Measurements from ENCODE around the gene PRKCH. TPM values are rescaled to one million over a fixed set of nuclear protein-coding genes. Genes with fewer than 3 reads are reported as not detected.

The PRKCH gene
- total RNA-seq, 2 experiments from 2014 or later: 244 to 293 TPM

DNA sequence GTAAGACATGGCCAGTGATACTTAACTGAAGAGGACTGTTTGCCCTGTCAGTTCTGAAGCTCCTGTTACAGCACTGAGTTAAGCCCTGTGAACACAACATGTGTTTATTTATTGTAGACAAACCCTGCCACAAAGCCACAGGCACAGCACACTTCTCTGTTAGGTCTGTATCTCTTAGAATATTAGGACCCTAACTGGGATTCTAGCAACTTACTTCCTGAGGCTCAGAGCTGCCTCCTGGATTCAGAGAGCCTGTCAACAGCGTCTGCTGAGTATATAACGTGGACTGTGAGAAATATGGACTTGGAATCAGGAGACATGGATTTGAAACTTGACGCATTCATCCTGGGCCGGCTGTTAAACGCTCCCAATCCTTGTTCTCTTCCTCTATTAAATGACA, 238.9 kb downstream of the PRKCH start:
- H3K9me3 Mint-ChIP-seq: peaks cover 3% of the 10 kb centered on the region
- POLR2A ChIA-PET: no interaction called here
- no peak overlapping the region for H3K4me3 Mint-ChIP-seq
- H3K36me3 Mint-ChIP-seq (ENCODE audit: low read depth): peaks cover 18% of the 10 kb centered on the region
- no peak overlapping the region for H3K27ac Mint-ChIP-seq
- no peaks in the 10 kb centered on the region for H3K27me3 Mint-ChIP-seq
- DNase-seq: no peak
- CTCF ChIA-PET: interaction anchor here (1.1 to 2.1 kb wide), 4 partner anchors 9 to 15 kb away, joined by 4 to 7 read pairs (median 6); no protein-coding TSS in a partner anchor
- peaks cover 49% of the 10 kb centered on the region for H3K4me1 Mint-ChIP-seq

- Mint-ChIP-seq H3K4me3 (no peak overlapping the region), H3K4me1 (peaks cover 47% of the 10 kb centered on the region), H3K27me3 (no peaks in the 10 kb centered on the region), H3K27ac (no peak overlapping the region), H3K36me3 (ENCODE audit: low read depth) (peaks cover 18% of the 10 kb centered on the region), H3K9me3 (peaks cover 7% of the 10 kb centered on the region)
- ChIA-PET CTCF (interaction anchor here (0.6 to 2.9 kb wide), 6 partner anchors 8 to 85 kb away, joined by 3 to 26 read pairs (median 4); no protein-coding TSS in a partner anchor), POLR2A (no interaction called here)
- DNase-seq: no peak
Measured at GRCh38 chr14:61561104-61561503, 239.7 kb downstream of the PRKCH start.

DNA sequence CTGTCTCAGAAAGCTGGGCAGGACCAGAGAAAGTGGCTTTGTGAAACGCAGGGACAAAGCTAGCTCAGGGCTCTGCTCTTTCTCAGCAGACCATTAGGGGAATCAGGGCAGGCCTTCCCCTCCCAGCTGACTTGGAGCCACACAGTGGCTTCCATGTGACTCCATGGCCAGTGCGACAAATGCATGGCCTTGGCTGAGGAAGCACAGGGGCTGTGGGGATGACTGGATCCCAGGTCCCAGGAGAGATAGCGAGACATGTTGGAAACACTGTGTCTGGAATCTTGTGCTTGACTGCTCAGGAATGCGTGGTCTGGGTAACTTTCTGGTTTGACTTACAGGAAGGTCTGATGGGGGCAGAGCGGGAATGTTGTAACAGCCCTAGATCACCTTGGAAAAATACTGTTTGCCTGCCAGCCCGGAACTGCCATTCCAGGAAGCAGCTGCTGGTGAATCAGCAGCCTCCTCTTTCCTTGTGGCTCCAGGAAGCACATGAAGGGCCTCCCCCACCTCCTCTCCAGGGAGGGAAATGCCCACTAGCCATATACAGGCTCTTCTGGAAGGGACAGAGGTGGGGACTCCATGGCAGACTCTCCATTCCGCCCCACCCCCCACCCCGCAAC, 240.4 kb downstream of the PRKCH start:
- Mint-ChIP-seq H3K4me1 (peaks cover 48% of the 10 kb centered on the region), H3K4me3 (no peak overlapping the region), H3K9me3 (peaks cover 8% of the 10 kb centered on the region), H3K27ac (no peak overlapping the region), H3K27me3 (no peaks in the 10 kb centered on the region), H3K36me3 (ENCODE audit: low read depth) (peaks cover 17% of the 10 kb centered on the region)
- POLR2A ChIA-PET: no interaction called here
- CTCF ChIA-PET: interaction anchor here (0.6 to 2.9 kb wide), 10 partner anchors 9 to 565 kb away, joined by 3 to 26 read pairs (median 4); no protein-coding TSS in a partner anchor
- no peak for DNase-seq

- POLR2A ChIA-PET: interaction anchor here (0.6 kb wide), 1 partner anchor 10 kb away, joined by 3 read pairs; no protein-coding TSS in a partner anchor
- no peak overlapping the region for H3K4me3 Mint-ChIP-seq
Measured at GRCh38 chr14:61562321-61563161, 241.2 kb downstream of the PRKCH start.

DNA sequence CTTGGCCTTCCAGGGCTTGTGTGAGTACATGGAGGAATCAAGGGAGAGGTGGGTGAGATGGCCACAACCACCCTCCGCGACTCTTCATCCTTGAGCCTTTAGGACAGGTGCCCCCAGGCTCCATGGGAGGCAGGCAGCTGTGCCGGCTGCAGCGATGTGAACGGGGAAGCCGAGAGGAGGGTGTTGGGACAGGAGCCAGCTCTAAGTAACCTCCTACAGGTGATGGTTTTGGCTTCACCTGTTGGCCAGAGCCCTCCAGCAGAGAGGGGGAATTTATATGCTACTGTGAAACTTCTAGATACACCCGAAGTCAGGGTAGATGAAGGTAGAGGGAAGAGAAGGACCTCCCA, 241.8 kb downstream of the PRKCH start:
- peak overlapping the region; percentile 20 for H3K27ac Mint-ChIP-seq
- peaks cover 12% of the 10 kb centered on the region for H3K36me3 Mint-ChIP-seq (ENCODE audit: low read depth)
- CTCF ChIA-PET: interaction anchor here (0.5 to 2.9 kb wide), 5 partner anchors 10 to 97 kb away, joined by 3 to 26 read pairs (median 4); no protein-coding TSS in a partner anchor
- no peak overlapping the region for H3K4me3 Mint-ChIP-seq
- peaks cover 8% of the 10 kb centered on the region for H3K9me3 Mint-ChIP-seq
- no peak for DNase-seq
- H3K27me3 Mint-ChIP-seq: no peaks in the 10 kb centered on the region
- POLR2A ChIA-PET: interaction anchor here (0.6 kb wide), 1 partner anchor 10 kb away, joined by 3 read pairs; no protein-coding TSS in a partner anchor
- H3K4me1 Mint-ChIP-seq: peaks cover 48% of the 10 kb centered on the region

More at GRCh38 chr14:61562321-61563161, 241.2 kb downstream of the PRKCH start:
- CTCF ChIA-PET: interaction anchor here (0.5 to 2.9 kb wide), 8 partner anchors 10 to 98 kb away, joined by 3 to 26 read pairs (median 4); no protein-coding TSS in a partner anchor
- Mint-ChIP-seq H3K36me3 (ENCODE audit: low read depth) (peaks cover 12% of the 10 kb centered on the region), H3K27ac (peak overlapping the region; percentile 51), H3K9me3 (peaks cover 8% of the 10 kb centered on the region), H3K4me1 (peaks cover 44% of the 10 kb centered on the region), H3K27me3 (no peaks in the 10 kb centered on the region)
- peak; percentile 34 for DNase-seq

- Mint-ChIP-seq H3K36me3 (ENCODE audit: low read depth) (peaks cover 12% of the 10 kb centered on the region), H3K27ac (peak overlapping the region; percentile 71), H3K4me1 (peaks cover 56% of the 10 kb centered on the region), H3K4me3 (no peak overlapping the region), H3K9me3 (peaks cover 8% of the 10 kb centered on the region), H3K27me3 (no peaks in the 10 kb centered on the region)
- ChIA-PET CTCF (interaction anchor here (0.8 to 2.9 kb wide), 3 partner anchors 11 to 18 kb away, joined by 3 to 26 read pairs (median 4); no protein-coding TSS in a partner anchor), POLR2A (no interaction called here)
- DNase-seq: no peak
Measured at GRCh38 chr14:61563880-61564617, 242.7 kb downstream of the PRKCH start.

GRCh38 chr14:61564618-61565091, 243.3 kb downstream of the PRKCH start:
- H3K36me3 Mint-ChIP-seq (ENCODE audit: low read depth): peaks cover 12% of the 10 kb centered on the region
- CTCF ChIA-PET: interaction anchor here (0.6 to 0.8 kb wide), 2 partner anchors 12 to 346 kb away, joined by 3 read pairs; no protein-coding TSS in a partner anchor
- H3K27ac Mint-ChIP-seq: no peak overlapping the region
- H3K27me3 Mint-ChIP-seq: no peaks in the 10 kb centered on the region
- POLR2A ChIA-PET: no interaction called here
- no peak overlapping the region for H3K4me3 Mint-ChIP-seq
- H3K9me3 Mint-ChIP-seq: peaks cover 8% of the 10 kb centered on the region
- no peak for DNase-seq
- H3K4me1 Mint-ChIP-seq: peaks cover 62% of the 10 kb centered on the region

DNA sequence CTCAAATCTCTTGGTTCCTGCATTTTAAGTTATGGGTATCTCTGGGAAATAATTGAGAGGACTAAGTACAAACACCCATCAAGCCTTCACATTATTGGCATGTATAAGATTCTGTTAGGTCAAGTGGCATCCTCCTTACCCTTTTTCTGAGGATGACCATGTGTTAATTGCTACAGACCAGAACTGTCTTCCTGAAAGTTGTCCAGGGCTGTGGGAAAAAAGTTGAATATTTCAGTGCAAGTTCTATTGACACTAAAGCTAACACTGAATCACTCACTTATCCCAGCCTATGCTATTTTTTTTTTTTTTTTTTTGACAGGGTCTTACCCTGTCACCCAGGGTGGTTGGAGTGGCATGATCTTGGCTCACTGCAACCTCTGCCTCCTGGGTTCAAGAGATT, 243.8 kb downstream of the PRKCH start:
- POLR2A ChIA-PET: no interaction called here
- Mint-ChIP-seq H3K36me3 (ENCODE audit: low read depth) (peaks cover 12% of the 10 kb centered on the region), H3K27me3 (no peaks in the 10 kb centered on the region), H3K4me3 (no peak overlapping the region), H3K9me3 (peaks cover 8% of the 10 kb centered on the region), H3K4me1 (peaks cover 65% of the 10 kb centered on the region), H3K27ac (no peak overlapping the region)
- DNase-seq: no peak
- CTCF ChIA-PET: interaction anchor here (0.6 to 1.4 kb wide), 3 partner anchors 12 to 347 kb away, joined by 3 read pairs; no protein-coding TSS in a partner anchor

- DNase-seq: no peak
- peaks cover 8% of the 10 kb centered on the region for H3K9me3 Mint-ChIP-seq
- no peak overlapping the region for H3K27ac Mint-ChIP-seq
- H3K27me3 Mint-ChIP-seq: no peaks in the 10 kb centered on the region
- no peak overlapping the region for H3K4me3 Mint-ChIP-seq
- H3K36me3 Mint-ChIP-seq (ENCODE audit: low read depth): peaks cover 12% of the 10 kb centered on the region
- POLR2A ChIA-PET: no interaction called here
- peaks cover 67% of the 10 kb centered on the region for H3K4me1 Mint-ChIP-seq
- CTCF ChIA-PET: interaction anchor here (0.7 to 1.4 kb wide), 2 partner anchors 30 to 87 kb away, joined by 3 read pairs; no protein-coding TSS in a partner anchor
Measured at GRCh38 chr14:61565836-61566536, 244.6 kb downstream of the PRKCH start.

- Mint-ChIP-seq H3K4me3 (no peak overlapping the region), H3K9me3 (peaks cover 8% of the 10 kb centered on the region), H3K27me3 (peaks cover 3% of the 10 kb centered on the region), H3K4me1 (peaks cover 71% of the 10 kb centered on the region), H3K36me3 (ENCODE audit: low read depth) (peaks cover 12% of the 10 kb centered on the region), H3K27ac (no peak overlapping the region)
- DNase-seq: no peak
- POLR2A ChIA-PET: no interaction called here
- CTCF ChIA-PET: interaction anchor here (0.8 to 1.4 kb wide), 3 partner anchors 9 to 30 kb away, joined by 3 to 4 read pairs (median 3); no protein-coding TSS in a partner anchor
Measured at GRCh38 chr14:61566537-61567225, 245.3 kb downstream of the PRKCH start.

- Mint-ChIP-seq H3K36me3 (ENCODE audit: low read depth) (peaks cover 14% of the 10 kb centered on the region), H3K27me3 (peaks cover 4% of the 10 kb centered on the region), H3K9me3 (peaks cover 8% of the 10 kb centered on the region), H3K4me1 (peaks cover 68% of the 10 kb centered on the region), H3K4me3 (peak overlapping the region; percentile 62), H3K27ac (peak overlapping the region; percentile 72)
- POLR2A ChIA-PET: no interaction called here
- CTCF ChIA-PET: interaction anchor here (1.3 to 2.2 kb wide), 4 partner anchors 11 to 152 kb away, joined by 3 to 8 read pairs (median 5); no protein-coding TSS in a partner anchor
- DNase-seq: no peak
Measured at GRCh38 chr14:61567838-61568571, 246.6 kb downstream of the PRKCH start.
